Naive thymus-derived CD8-positive, alpha-beta T cell (primary cell): ENCODE measurements around the gene SEC22C. TPM values are rescaled to one million over a fixed set of nuclear protein-coding genes. Genes with fewer than 3 reads are reported as not detected.

Experiments used
- ATAC-seq, 2 donors: fragments of 150-1000 bp; cut with Tn5 transposase in 1 of 2; sonication (Bioruptor Pico), chemical (Tn5 transposase) in 1 of 2; 1 replicate in 1 of 2; 2 replicates in 1 of 2; pipeline ENCODE4 v1.10.0; 2021; ENCODE audit warnings: mild to moderate bottlenecking in 2 of 2, moderate library complexity in 2 of 2
- POLR2A ChIA-PET: fragments of 350-600 bp; sonication (Branson Sonifier 250); formaldehyde crosslinking; loops from one replicate; lab custom pipeline; 2021; ENCODE audit warnings: antibody characterized with exemption; lab: Charles Lee
- DNase-seq, 10 donors: peaks; one replicate each; pipeline versions ENCODE4 v3.0.0 to v3.0.0-alpha.2; 2020 to 2022
- H3K27ac Mint-ChIP-seq, 10 donors: one replicate each; pipeline ENCODE4 v1.8.0; 2020 to 2022; ENCODE audit warnings: mild to moderate bottlenecking in 10 of 10, mixed read lengths in 10 of 10, moderate library complexity in 4 of 10, inconsistent platforms in 1 of 10
- H3K27me3 Mint-ChIP-seq, 5 donors: one replicate each; pipeline ENCODE4 v1.8.0; 2021 to 2022; ENCODE audit warnings: mixed read lengths in 5 of 5
- H3K36me3 Mint-ChIP-seq, 3 donors: one replicate each; pipeline ENCODE4 v1.8.0; 2020 to 2022; ENCODE audit warnings: mixed read lengths in 3 of 3, mild to moderate bottlenecking in 2 of 3, inconsistent platforms in 1 of 3
- H3K4me1 Mint-ChIP-seq, 4 donors: one replicate each; pipeline ENCODE4 v1.8.0; 2021 to 2022; ENCODE audit warnings: mixed read lengths in 4 of 4
- H3K4me3 Mint-ChIP-seq, 10 donors: one replicate each; pipeline ENCODE4 v1.8.0; 2020 to 2022; ENCODE audit warnings: mild to moderate bottlenecking in 10 of 10, mixed read lengths in 10 of 10, moderate library complexity in 6 of 10, inconsistent platforms in 1 of 10
- H3K9me3 Mint-ChIP-seq, 9 donors: one replicate each; pipeline ENCODE4 v1.8.0; 2020 to 2022; ENCODE audit warnings: mixed read lengths in 9 of 9, mild to moderate bottlenecking in 3 of 9, inconsistent platforms in 1 of 9, moderate library complexity in 1 of 9
- polyA plus RNA-seq, 3 donors: library from polyadenylated mRNA; unstranded; fragments of 300-500 nt; fragmentation: Illumina TruSeq; gene quantifications; one replicate each; pipeline ENCODE4 v1.2.3, GENCODE V29; 2021
- total RNA-seq, 8 experiments: library from RNA in 2 of 8; stranded (reverse) in 2 of 8; gene quantifications; one replicate each; pipeline ENCODE4 v1.2.3 and lab custom pipeline; 2021 to 2026

SEC22C gene
- total and polyA plus RNA-seq, 5 experiments from 2014 or later, result 33.9 to 47.6 (median 39.3) TPM

- Mint-ChIP-seq H3K27ac (peak within 1 kb of the TSS; percentile 83 to 97 (median 92)), H3K36me3 (no peaks in the 10 kb centered on the region), H3K4me1 (peaks cover 32 to 69% (median 53%) of the 10 kb centered on the region in 4 donors), H3K9me3 (no peaks in the 10 kb centered on the region), H3K4me3 (peak within 1 kb of the TSS; percentile 84 to 99 (median 96)), H3K27me3 (peaks cover 2 to 39% (median 17%) of the 10 kb centered on the region in 5 donors)
- POLR2A ChIA-PET, result interaction anchor here (0.7 to 6.3 kb wide), 25 partner anchors 8 to 273 kb away, joined by 3 to 89 read pairs (median 6); partner anchors contain the start of genes NKTR and SS18L2
- ATAC-seq, result peak; percentile 91 to 93
- peak; percentile 89 to 97 (median 95) for DNase-seq
Measured at GRCh38 chr3:42502429-42503250, 79.1 kb downstream of the SEC22C start, which contains the start of gene VIPR1. Gene VIPR1 (plus strand): TSS chr3:42502643. CDS start chr3:42502736, 93 bp downstream.

- Mint-ChIP-seq H3K27ac (peak overlapping the region; percentile 70 to 97 (median 92)), H3K4me3 (peak overlapping the region; percentile 84 to 99 (median 96)), H3K9me3 (no peaks in the 10 kb centered on the region), H3K27me3 (peaks cover 2 to 47% (median 17%) of the 10 kb centered on the region in 5 donors), H3K4me1 (peaks cover 25 to 61% (median 45%) of the 10 kb centered on the region in 4 donors), H3K36me3 (no peaks in the 10 kb centered on the region)
- POLR2A ChIA-PET, result interaction anchor here (0.7 to 6.3 kb wide), 25 partner anchors 9 to 272 kb away, joined by 3 to 89 read pairs (median 6); partner anchors contain the start of genes NKTR and SS18L2
- ATAC-seq, result peak; percentile 47 to 57
- peak; percentile 41 to 81 (median 60) for DNase-seq
Measured at GRCh38 chr3:42501681-42502428, 79.9 kb downstream of the SEC22C start.

GRCh38 chr3:42501321-42501680 is 80.5 kb downstream of the SEC22C start:
- POLR2A ChIA-PET, result interaction anchor here (1.4 to 6.3 kb wide), 12 partner anchors 16 to 156 kb away, joined by 5 to 89 read pairs (median 9); partner anchors contain the start of genes NKTR and SS18L2
- Mint-ChIP-seq H3K4me1 (peaks cover 23 to 56% (median 40%) of the 10 kb centered on the region in 4 donors), H3K27ac (peak overlapping the region in 8 of 10 donors; percentile 5 to 80 (median 44)), H3K36me3 (no peaks in the 10 kb centered on the region), H3K9me3 (no peaks in the 10 kb centered on the region), H3K27me3 (peaks cover 2 to 48% (median 17%) of the 10 kb centered on the region in 5 donors), H3K4me3 (peak overlapping the region; percentile 84 to 99 (median 96))
- DNase-seq (peak in 2 of 10 donors; percentile 5 to 63), ATAC-seq (no peak)

- POLR2A ChIA-PET, result interaction anchor here (1.7 to 6.3 kb wide), 9 partner anchors 27 to 99 kb away, joined by 6 to 89 read pairs (median 11); partner anchors contain the start of genes NKTR and SS18L2
- H3K27ac Mint-ChIP-seq, result peak overlapping the region in 6 of 10 donors; percentile 10 to 70 (median 48)
Measured at GRCh38 chr3:42500909-42501308, 80.9 kb downstream of the SEC22C start.

GRCh38 chr3:42500091-42500490 is 81.7 kb downstream of the SEC22C start:
- no peak for ATAC-seq
- POLR2A ChIA-PET, result interaction anchor here (2.6 to 6.3 kb wide), 3 partner anchors 28 to 52 kb away, joined by 11 to 89 read pairs (median 40); no protein-coding TSS in a partner anchor
- Mint-ChIP-seq H3K27ac (peak overlapping the region in 1 of 10 donors; percentile 10), H3K4me3 (peak overlapping the region in 9 of 10 donors; percentile 67 to 99 (median 95)), H3K27me3 (peaks cover 2 to 48% (median 17%) of the 10 kb centered on the region in 5 donors), H3K36me3 (no peaks in the 10 kb centered on the region), H3K4me1 (peaks cover 20 to 44% (median 32%) of the 10 kb centered on the region in 4 donors), H3K9me3 (no peaks in the 10 kb centered on the region)
- DNase-seq, result peak in 1 of 10 donors; percentile 22

More at GRCh38 chr3:42500909-42501308, 80.9 kb downstream of the SEC22C start:
- peak in 2 of 10 donors; percentile 0 to 10 for DNase-seq
- peak overlapping the region; percentile 67 to 99 (median 92) for H3K4me3 Mint-ChIP-seq
- ATAC-seq, result no peak
- no peaks in the 10 kb centered on the region for H3K9me3 Mint-ChIP-seq
- H3K4me1 Mint-ChIP-seq, result peaks cover 22 to 52% (median 37%) of the 10 kb centered on the region in 4 donors
- H3K36me3 Mint-ChIP-seq, result no peaks in the 10 kb centered on the region
- H3K27me3 Mint-ChIP-seq, result peaks cover 2 to 48% (median 17%) of the 10 kb centered on the region in 5 donors

GRCh38 chr3:42499478-42499871 is 82.3 kb downstream of the SEC22C start:
- Mint-ChIP-seq H3K27ac (no peak overlapping the region), H3K4me3 (peak overlapping the region in 2 of 10 donors; percentile 22 to 26)
- POLR2A ChIA-PET, result no interaction called here

GRCh38 chr3:42498791-42499477 is 82.8 kb downstream of the SEC22C start:
- POLR2A ChIA-PET, result no interaction called here
- Mint-ChIP-seq H3K4me1 (peaks cover 16 to 32% (median 23%) of the 10 kb centered on the region in 4 donors), H3K36me3 (no peaks in the 10 kb centered on the region), H3K4me3 (no peak overlapping the region), H3K27ac (peak overlapping the region in 1 of 10 donors; percentile 23), H3K9me3 (no peaks in the 10 kb centered on the region), H3K27me3 (peaks cover 2 to 48% (median 17%) of the 10 kb centered on the region in 5 donors)
- DNase-seq, result peak in 2 of 10 donors; percentile 12 to 23
- no peak for ATAC-seq

More at GRCh38 chr3:42499478-42499871, 82.3 kb downstream of the SEC22C start:
- Mint-ChIP-seq H3K9me3 (no peaks in the 10 kb centered on the region), H3K27me3 (peaks cover 2 to 48% (median 17%) of the 10 kb centered on the region in 5 donors), H3K4me1 (peaks cover 20 to 38% (median 28%) of the 10 kb centered on the region in 4 donors), H3K36me3 (no peaks in the 10 kb centered on the region)
- ATAC-seq, result no peak
- DNase-seq, result peak in 1 of 10 donors; percentile 53

GRCh38 chr3:42498034-42498433 is 83.7 kb downstream of the SEC22C start:
- POLR2A ChIA-PET, result no interaction called here
- Mint-ChIP-seq H3K36me3 (no peaks in the 10 kb centered on the region), H3K4me1 (peaks cover 8 to 23% (median 14%) of the 10 kb centered on the region in 4 donors), H3K4me3 (no peak overlapping the region), H3K27me3 (peaks cover 2 to 48% (median 17%) of the 10 kb centered on the region in 5 donors), H3K27ac (peak overlapping the region in 1 of 10 donors; percentile 23), H3K9me3 (no peaks in the 10 kb centered on the region)
- no peak for ATAC-seq
- peak in 1 of 10 donors; percentile 3 for DNase-seq

Other genes starting within 250 kb of the SEC22C start
- gene LYZL4, start 171.4 kb downstream of the SEC22C start, total RNA-seq, result not detected
- gene LYZL4, start 171.4 kb downstream of the SEC22C start, polyA plus RNA-seq, result not detected
- 100 to 1,000 TPM; 122 TPM for gene VIPR1, start 79.3 kb downstream of the SEC22C start, total RNA-seq
- gene VIPR1, start 79.3 kb downstream of the SEC22C start, polyA plus RNA-seq, result 10 to 100 TPM; 16.2 to 40.3 (median 28.8) TPM
- 10 to 100 TPM; 39.8 to 43.9 TPM for gene SS18L2, start 8.9 kb upstream of the SEC22C start, total RNA-seq
- gene SS18L2, start 8.9 kb upstream of the SEC22C start, polyA plus RNA-seq, result 100 to 1,000 TPM; 129 to 136 (median 136) TPM
- 100 to 1,000 TPM; 244 to 254 TPM for gene NKTR, start 18.7 kb upstream of the SEC22C start, total RNA-seq
- 10 to 100 TPM in 2 of 3 donors, 1 to 10 TPM in 1; 9.5 to 14.3 (median 10.8) TPM for gene NKTR, start 18.7 kb upstream of the SEC22C start, polyA plus RNA-seq
- under 1 TPM; 0.23 to 0.41 TPM for gene ZBTB47, start 71.7 kb upstream of the SEC22C start, total RNA-seq
- gene ZBTB47, start 71.7 kb upstream of the SEC22C start, polyA plus RNA-seq, result not detected
- not detected for gene KLHL40, start 103.6 kb upstream of the SEC22C start, total RNA-seq
- not detected for gene KLHL40, start 103.6 kb upstream of the SEC22C start, polyA plus RNA-seq
- not detected for gene HHATL, start 120.8 kb upstream of the SEC22C start, total RNA-seq
- not detected for gene HHATL, start 120.8 kb upstream of the SEC22C start, polyA plus RNA-seq
- gene CCDC13, start 191.3 kb upstream of the SEC22C start, total RNA-seq, result under 1 TPM; 0.73 to 0.88 TPM
- gene CCDC13, start 191.3 kb upstream of the SEC22C start, polyA plus RNA-seq, result not detected
- gene HIGD1A, start 222.5 kb upstream of the SEC22C start, total RNA-seq, result 10 to 100 TPM; 23.0 to 26.5 TPM
- gene HIGD1A, start 222.5 kb upstream of the SEC22C start, polyA plus RNA-seq, result 10 to 100 TPM; 70.8 to 88.3 (median 80.7) TPM
- gene ACKR2, start 227.5 kb upstream of the SEC22C start, total RNA-seq, result under 1 TPM; 0.39 to 0.85 TPM
- gene ACKR2, start 227.5 kb upstream of the SEC22C start, polyA plus RNA-seq, result under 1 TPM in 2 of 3 donors, not detected in 1; 0.22 to 0.51 TPM